Stimulated activated CD4-positive, alpha-beta T cell treated with anti-CD3 and anti-CD28 coated beads, Interleukin-1b, Interleukin-23, amount 100 ng/mL, for 48 hours (primary cell): ENCODE results near the gene LDLRAD3.

Experiments used
- DNase-seq: peaks from one replicate; pipeline ENCODE4 v3.0.0-alpha.2; 2020

Gene LDLRAD3

GRCh38 chr11:36148701-36149100, 204.8 kb downstream of the LDLRAD3 start:
- no peak for DNase-seq

- peak; percentile 61 for DNase-seq
Measured at GRCh38 chr11:36149538-36150242, 205.8 kb downstream of the LDLRAD3 start.

DNA sequence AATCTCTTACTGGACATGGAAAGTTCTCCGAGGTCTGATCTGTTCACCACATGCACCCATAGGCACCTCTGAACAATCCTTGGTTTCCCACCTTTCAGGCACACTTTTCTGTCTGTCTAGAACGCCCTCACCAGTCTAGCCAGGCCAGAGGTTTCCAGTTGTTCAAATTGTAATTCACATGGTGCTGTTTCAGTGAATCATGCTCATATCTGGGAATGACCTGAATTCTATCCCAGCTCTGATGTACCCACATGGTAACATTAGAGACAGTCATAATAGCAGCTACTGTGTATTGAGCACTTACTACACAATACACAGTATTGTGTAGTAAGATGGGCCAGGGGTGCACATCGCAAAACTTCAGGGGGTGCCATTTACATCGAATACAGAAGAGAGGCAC, 207.1 kb downstream of the LDLRAD3 start:
- no peak for DNase-seq

DNA sequence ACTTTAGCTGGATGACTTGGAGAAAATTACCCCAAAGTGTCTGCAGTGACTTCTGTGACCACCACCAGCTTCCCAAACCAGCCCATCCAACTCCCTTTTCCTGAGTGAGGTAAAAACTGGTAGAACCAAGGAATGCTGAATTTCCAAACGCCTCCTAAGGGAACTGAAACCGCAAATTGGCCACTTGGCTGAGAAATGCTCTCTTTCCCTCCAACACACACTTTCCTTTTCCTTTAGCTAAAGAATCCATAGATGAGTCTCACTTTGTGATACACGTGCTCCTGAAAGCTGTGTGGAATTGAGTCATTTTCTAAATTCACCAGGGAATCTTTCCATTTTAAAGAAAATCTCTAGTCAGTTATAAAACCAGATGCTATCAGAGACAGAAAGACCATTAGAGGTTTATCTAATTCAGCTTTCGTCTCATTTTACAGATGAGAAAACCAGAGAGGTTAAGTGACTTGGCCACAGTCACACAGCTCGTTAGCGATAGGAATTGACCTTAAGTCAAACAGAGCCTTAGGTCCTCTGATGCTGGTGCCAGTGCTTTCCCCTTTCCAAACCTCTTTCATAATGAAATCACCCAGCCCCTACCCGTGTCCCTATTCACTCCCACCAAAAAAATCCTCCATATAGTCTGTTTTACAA, 208.2 kb downstream of the LDLRAD3 start:
- DNase-seq, result no peak

GRCh38 chr11:36153551-36153950, 209.7 kb downstream of the LDLRAD3 start:
- DNase-seq, result no peak

- DNase-seq, result no peak
Measured at GRCh38 chr11:36155124-36155561, 211.3 kb downstream of the LDLRAD3 start.

DNA sequence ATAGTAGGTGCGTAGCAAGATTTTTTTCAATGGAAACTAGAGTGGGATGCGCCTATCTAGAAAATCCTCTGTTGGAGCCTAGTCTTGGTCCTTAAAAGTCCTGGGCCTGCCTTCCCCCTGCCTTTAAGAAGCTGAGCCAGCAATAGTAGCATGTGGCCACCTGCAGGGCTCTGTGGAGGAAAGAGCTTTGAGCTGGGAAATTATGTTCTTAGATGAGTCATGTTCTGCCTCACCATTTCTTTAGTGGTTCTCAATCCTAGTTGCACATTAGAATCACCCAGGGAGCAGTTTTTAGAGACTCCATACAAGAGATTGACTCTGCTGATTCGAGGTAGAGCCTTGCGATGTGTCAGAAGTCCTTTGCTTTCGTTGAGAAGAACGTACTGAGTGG, 211.9 kb downstream of the LDLRAD3 start:
- DNase-seq, result no peak

DNA sequence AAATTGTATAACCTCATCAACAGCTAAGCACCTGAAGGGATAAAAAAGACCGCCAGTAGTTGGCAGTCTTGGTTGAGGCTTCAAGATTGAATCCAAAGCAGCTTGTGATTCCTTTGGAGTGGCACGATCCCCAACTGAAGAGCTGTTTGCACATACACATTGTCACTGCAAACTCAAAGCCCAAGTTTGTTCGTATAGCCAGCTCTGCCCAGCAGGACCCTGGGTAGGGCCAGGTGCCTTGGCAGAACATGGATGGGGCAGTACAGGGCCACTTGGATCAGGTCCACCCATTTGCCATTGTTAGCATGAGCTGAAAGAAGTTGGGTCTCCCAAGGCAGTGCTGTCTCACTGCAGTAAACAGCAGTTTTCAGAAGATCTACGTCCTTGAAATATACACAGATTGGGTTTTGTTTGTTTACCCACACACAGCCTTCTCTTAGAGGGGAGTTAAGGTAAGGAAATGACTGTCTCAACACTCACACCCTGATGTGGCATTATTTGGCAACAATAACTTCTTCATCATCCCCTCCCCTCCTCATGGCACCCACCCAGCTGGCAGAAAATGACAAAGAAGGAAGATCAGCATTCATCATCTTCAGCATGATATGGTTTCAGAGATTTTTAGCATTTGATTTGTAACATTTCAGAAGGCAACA, 212.4 kb downstream of the LDLRAD3 start:
- DNase-seq, result no peak

- no peak for DNase-seq
Measured at GRCh38 chr11:36156817-36157519, 213.1 kb downstream of the LDLRAD3 start.

DNA sequence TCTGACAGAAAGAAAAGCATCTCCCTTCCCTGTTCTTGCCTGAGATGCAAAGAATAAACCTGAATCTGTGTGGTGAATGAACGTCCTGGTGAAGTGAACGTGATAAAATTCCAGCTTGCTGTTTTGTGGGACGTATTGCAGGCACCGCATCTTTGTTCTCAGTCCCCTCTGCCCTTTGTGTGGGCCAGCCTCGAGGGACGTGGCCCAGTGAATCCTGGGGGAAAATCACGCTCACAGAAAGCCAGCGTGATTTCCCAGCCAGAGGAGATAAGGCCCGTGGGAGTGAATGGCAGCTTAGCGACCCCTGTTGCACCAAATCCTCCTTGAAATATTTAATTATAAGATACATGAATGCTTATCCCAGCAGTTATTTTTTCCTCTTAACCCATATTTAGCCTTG, 216.2 kb downstream of the LDLRAD3 start:
- no peak for DNase-seq

- DNase-seq, result no peak
Measured at GRCh38 chr11:36161572-36161971, 217.7 kb downstream of the LDLRAD3 start.

GRCh38 chr11:36162006-36162882, 218.4 kb downstream of the LDLRAD3 start:
- DNase-seq, result no peak

DNA sequence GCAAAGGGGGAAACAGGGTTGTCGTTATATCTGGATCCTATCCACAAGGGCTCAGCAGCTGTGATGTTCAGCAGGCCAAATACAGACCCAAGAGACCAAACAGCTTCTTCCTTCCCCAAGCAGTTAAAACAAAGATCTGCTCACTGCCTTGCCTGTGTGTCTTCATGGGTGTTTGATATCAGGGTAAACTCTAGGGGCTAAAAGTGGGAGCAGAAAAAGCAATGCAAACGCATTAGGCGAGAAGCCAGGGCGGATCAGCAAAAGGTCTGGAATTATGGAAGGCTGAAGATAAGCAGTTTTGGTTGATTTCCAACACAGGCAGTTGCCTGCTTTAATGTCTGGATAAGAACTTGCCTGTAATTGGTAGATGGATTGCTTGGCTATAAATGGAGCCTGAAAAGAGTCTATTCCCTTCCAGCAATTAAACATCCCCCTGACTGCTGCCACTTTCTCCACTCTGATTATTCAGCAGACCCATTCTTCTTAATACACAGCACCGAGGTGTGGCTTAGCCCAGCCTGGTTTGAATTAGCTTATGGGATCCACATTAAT, 219.1 kb downstream of the LDLRAD3 start:
- DNase-seq, result no peak

DNA sequence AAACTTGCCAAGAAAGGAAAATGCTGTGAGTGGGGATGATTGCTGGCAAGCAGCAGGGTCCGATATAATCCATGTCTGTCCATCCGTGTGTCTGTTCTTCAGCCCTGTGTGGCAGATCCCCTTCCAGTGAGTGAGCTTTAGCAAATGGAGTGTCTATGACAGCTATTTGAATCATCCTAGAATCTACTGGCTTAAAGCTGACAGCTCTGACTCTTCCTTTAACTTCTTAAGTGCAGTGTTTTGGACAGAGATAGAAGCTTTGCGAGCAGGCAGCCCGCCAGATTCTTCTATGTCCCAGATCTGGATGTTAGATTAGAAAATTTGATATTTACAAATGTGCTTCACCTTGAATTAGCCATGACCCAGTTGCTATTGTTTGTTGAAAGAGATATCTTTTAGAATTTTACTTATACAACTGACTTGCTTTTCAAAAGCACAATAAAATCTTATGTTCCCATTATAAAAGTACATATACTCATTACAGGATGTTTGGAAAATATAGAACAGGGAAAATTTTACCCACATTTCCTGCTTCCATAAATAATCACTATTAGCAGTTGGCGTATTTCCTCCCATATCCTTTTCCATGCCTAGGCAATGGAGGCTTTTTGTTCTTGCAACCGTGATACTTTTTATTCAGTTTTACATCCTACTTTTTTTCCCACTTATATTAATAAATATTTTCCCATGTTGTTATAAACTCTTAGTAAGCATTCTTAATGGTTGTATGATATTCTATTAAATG, 220.8 kb downstream of the LDLRAD3 start:
- no peak for DNase-seq

DNA sequence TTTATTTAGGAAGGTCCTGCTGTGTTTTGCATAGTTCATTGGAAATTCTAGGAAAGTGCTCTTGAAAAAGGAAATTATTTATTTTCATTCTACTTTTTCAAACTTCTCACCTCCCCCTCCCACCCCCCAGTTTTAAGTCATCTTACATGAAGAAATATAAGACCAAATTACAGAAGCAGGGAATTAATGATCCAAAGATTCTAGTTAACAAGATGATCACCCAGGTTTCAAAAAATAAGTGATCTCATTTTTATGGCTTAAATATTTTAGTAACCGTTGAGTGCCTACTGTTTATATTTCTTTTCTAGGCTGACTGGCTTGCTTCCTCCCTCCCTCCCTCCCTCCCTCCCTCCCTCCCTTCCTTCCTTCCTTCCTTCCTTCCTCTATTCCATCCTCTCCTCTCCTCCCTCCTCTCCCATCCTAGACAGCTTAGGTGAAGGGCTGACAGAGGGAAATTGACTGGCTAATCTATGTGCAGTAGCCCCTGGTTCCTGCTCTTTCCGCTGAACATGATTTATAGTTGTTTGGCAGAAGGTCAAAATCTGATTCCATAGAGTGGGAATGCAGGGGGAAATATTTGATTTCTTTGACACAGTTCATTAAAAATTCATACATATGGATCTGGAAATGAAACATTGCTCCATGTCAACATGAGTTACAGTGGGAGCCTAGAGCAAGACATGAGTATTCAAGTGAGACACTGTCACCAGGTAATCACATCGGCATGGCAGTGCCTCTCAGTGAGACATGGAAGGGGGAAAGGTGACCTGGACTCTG, 221.9 kb downstream of the LDLRAD3 start:
- no peak for DNase-seq

GRCh38 chr11:36167073-36167472, 223.2 kb downstream of the LDLRAD3 start:
- no peak for DNase-seq

DNA sequence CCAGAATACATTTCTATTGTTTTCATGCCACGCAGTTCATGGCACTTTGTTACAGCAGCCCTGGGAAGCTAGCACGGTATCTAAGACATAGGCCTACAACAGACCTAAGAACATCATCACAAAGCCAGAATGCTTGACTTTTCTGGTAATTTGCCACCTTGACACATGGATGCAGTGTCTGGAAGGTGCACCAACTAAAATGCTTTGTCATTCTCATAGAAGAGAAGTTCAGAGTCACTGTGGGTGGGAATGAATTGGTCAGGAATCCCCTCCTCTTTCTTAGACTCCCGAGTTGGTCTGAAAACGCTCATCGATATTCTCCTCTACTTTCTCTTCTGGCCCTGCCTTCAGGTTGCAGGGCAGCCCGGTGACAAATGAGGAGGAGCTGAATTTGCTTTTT, 223.9 kb downstream of the LDLRAD3 start:
- no peak for DNase-seq

DNA sequence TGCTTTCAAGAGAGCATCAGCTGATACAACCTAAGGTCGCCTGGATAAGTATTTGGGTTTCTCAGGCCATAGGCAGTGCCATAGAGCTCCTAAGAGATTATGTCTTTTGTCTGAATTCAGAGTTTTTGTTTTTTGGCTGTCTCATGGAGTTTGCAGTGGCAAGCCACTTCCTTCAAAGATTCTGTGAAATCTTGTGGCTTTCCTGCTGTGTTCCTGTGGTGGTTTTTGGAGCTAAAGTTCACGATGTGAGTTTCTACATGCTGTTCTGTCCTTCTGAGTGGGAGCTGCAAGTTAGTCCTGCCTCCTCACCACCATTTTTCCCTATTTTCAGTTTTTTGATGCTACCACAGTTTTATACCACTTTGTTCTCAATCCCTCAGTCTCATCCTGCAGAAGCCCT, 234.0 kb downstream of the LDLRAD3 start:
- DNase-seq, result no peak

GRCh38 chr11:36186340-36187175, 242.7 kb downstream of the LDLRAD3 start:
- no peak for DNase-seq

- DNase-seq, result no peak
Measured at GRCh38 chr11:36187622-36188021, 243.8 kb downstream of the LDLRAD3 start.
